Bone marrow (tissue), 2 donors: Measurements from ENCODE around the gene AFF3.
A peak's percentile ranks its signal among the peaks of the same experiment; 100 is the strongest.

ENCODE experiments used
- DNase-seq, 2 donors: peaks; one replicate each; lab custom pipeline; 2025; lab: John Stamatoyannopoulos, UW

The AFF3 gene

DNA sequence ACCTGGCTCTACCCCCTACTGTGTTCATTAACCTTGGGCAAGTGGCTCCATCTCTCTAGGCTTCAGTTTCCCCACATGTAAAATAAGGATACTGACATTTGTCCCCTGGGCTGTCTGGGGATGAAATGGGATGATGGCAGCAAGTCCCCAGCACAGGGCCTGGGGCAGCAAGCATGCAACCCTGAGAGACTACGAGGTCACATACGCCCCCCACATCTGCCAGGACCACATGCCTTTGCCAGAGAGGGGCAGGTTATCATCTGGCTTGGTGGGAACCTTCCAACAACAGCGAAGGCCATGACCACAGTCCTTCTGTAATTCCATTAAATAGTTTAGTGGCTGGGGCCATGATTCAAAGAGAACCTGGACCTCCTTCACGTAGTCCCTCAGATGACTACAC lies 506.7 kb downstream of the AFF3 start:
- no peak for DNase-seq

DNA sequence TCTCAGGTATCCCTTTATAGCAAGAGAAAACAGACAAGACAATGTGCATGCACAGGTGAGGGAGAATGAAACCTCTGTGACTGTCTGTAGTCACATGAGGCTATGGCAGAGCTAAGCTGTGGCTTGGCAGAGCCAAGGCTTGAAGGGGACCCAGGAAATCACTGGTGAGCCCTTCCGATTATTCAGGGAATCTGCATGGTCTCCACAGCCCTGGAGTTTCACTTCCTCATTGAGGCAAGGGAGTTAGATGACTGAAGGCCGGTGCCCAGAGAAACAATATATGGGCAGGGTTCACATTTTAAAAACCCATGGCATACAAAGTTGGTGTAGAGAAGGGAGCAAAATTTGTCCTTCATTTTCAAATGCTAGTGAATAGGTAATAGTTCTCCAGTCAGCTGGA lies 508.2 kb downstream of the AFF3 start:
- peak in 1 of 2 donors; percentile 4 for DNase-seq

DNA sequence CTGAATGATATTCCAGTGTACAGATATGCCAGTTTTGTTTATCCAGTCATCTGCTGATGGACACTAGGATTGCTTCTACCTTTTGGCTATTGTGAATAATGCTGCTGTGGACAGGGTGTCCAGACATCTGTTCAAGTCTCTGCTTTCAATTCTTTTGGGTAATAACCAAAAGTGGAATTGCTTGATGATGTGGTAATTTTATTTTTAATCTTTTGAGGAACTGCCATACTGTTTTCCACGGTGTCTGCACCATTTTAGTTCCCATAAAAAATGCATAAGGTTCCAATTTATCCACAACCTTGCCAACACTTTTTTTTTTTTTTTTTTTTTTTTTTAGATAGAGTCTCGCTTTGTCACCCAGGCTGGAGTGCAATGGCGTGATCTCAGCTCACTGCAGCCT lies 510.7 kb downstream of the AFF3 start:
- DNase-seq: no peak

GRCh38 chr2:99629320-99629719 lies 513.1 kb downstream of the AFF3 start:
- no peak for DNase-seq

DNA sequence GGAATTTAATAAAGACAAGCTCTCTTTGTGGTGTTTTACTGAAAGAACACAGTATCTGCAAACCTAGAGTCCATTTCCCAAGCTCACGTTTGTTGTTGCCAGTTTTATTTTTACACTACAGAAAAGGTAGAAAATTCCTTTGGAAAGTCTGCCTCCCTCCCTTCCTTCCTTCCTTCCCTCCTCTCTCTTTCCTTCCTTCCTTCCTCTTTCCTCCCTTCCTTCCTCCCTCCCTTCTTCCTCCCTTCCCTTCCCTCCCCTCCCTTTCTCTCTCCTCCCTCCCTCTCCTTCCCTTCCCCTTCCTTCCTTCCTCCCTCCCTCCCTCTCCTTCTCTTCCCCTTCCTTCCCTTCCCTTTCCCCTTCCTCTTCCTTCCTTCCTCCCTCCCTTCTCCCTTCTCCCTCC lies 516.2 kb downstream of the AFF3 start:
- DNase-seq: no peak

GRCh38 chr2:99624677-99625076 lies 517.7 kb downstream of the AFF3 start:
- DNase-seq: no peak

GRCh38 chr2:99623613-99624012 lies 518.8 kb downstream of the AFF3 start:
- no peak for DNase-seq

GRCh38 chr2:99623035-99623434 lies 519.4 kb downstream of the AFF3 start:
- DNase-seq: no peak

GRCh38 chr2:99622534-99622933 lies 519.9 kb downstream of the AFF3 start:
- no peak for DNase-seq

DNA sequence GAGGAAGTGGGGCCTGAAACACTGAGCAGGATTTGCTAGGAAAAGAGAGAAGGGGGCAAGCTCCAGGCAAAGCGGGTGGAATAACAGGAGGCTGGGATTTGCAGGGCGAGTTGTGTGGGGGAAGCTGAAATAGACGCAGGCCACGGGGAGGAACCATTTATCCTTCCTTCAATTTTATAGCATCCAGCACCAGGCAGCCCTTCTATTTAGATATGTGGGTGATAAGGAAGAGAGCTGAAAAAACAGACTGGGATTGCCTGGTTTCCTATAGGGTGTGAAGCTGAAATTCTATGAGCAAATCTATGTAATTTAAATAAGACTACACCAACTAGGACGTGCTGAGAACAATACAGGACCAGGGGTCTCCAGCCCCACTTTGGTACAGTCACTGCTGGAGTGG lies 520.6 kb downstream of the AFF3 start:
- DNase-seq: no peak

- no peak for DNase-seq
Observed at GRCh38 chr2:99621106-99621505, 521.3 kb downstream of the AFF3 start.

DNA sequence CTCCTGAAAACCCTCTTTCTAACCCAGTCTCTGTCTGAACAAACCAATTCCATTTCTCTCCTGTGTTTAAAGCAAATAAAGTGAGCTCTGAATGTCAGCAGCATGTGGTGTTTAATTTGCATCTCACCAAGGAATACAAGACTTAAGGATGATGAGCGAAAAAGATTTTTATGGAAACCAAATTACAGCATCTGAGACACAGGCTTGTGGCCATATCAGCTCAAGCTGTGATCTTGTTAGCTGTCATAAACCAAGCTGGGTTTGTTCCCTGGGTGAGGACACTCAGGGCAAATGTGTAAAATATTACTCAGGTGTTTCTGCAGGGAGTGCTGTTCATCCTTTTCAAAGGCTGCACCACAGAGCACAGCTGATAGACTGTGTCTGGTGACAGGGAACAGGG lies 523.2 kb downstream of the AFF3 start:
- DNase-seq: no peak

DNA sequence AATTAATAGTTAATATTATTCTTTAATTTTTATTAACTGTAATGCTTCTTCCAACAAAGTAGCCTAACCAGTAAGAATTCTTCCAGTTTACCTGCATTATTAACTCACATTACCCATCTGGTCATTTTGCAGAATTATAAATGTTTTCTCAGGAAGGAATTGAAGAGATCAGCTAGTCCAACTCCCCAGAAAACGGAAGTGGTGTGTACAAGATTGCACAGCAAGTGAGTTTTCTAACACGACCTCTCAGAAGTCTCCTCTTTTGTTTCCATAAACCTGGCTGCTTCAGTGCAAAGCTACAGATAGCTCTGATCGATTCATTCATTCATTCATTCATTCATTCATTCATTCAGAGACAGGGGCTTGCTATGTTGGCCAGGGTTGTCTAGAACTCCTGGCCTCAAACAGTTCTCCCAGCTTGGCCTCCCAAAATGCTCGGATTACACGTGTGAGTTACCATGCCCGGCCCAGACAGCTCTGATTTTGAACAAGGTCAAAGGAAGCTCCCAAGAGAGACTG lies 523.8 kb downstream of the AFF3 start:
- no peak for DNase-seq

DNA sequence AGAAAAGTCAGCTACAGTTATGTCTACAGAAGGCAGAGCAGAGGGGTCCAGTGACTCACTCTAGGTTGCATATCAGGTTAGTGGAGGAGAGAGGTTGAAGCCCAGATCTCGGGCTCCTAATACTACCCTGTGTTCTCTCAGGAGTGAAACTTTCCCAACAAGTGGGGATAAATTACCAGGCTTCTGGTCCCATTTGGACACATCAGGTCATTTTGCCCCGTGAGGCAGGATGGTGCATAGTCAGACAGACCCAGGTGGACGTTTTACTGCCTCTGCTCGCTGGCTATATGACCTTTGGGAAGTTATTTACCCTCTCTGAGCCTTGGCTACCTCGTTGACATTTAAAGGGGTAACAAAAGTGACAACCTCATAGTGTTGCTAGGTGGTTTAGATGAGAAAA lies 524.6 kb downstream of the AFF3 start:
- DNase-seq: no peak

GRCh38 chr2:99615247-99615771 lies 527.1 kb downstream of the AFF3 start:
- no peak for DNase-seq

DNA sequence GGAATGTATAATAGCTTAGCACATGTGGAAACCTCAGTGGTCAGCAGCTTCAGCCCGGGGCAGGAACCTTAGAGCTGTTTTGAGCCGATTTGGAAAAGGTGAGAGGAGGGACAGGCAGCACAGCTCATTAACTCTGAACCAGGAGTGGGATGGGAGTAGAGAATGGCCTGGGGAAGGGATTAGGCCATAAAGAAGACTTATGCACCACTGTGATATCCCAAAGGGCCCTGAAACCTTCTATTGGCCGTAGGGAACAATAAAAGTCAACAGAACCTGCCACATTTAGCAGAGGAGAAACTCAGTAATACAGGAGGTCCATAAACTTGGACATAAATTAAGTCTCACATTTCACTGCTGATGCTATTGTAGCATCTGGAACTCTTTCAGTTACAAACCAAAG lies 528.4 kb downstream of the AFF3 start:
- DNase-seq: no peak

DNA sequence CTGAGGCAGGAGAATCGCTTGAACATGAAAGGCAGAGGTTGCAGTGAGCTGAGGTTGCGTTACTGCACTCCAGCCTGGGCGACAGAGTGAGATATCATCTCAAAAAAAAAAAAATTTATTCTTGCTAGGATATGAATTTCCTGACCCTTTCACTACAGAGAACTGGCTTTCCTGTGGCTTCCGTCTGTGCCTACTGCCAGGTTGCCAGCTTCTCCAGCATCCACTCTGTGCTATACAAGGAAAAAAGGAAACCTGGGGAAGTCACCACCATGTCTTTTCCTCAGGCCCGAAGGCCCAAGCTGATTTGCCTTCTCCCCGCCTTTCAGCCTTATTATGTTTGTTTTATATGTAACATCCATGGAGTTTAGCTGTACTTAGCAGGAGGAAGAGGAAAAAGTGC lies 530.6 kb downstream of the AFF3 start:
- no peak for DNase-seq

DNA sequence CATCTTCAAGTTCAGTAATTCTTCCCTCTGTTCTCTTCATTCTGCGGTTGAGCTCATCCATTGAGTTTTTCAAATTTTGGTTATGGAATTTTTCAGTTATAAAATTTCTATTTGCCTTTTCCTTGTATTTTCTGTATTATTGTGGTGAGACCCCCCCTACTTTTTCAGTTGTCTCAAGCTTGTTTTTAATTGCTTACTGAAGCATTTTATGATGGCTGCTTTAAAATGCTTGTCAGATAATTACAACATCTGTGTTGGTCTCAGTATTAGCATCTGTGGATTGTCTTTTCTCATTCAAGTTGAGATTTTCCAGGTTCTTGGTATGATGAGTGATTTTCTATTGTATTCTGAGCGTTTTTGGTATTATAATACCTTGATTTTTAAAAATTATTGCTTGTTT lies 531.4 kb downstream of the AFF3 start:
- no peak for DNase-seq

- no peak for DNase-seq
Observed at GRCh38 chr2:99609851-99610381, 532.5 kb downstream of the AFF3 start.

DNA sequence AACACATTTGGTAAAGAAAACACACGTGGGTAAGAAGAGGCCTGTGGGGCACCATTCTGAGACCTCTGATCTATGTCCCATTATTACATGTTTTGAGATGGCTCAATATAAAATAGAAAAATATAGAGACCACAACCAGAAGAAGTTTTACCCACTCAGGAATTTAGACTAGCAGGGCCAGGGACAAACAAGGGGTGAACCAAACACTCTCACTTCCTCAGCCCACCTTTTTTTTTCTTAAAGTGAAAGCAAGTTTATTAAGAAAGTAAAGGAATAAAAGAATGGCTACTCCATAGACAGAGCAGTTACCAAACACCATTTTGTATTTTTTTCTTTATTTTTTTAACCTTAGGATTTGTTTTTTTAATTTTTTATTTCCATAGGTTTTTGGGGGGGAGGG lies 533.5 kb downstream of the AFF3 start:
- DNase-seq: no peak

DNA sequence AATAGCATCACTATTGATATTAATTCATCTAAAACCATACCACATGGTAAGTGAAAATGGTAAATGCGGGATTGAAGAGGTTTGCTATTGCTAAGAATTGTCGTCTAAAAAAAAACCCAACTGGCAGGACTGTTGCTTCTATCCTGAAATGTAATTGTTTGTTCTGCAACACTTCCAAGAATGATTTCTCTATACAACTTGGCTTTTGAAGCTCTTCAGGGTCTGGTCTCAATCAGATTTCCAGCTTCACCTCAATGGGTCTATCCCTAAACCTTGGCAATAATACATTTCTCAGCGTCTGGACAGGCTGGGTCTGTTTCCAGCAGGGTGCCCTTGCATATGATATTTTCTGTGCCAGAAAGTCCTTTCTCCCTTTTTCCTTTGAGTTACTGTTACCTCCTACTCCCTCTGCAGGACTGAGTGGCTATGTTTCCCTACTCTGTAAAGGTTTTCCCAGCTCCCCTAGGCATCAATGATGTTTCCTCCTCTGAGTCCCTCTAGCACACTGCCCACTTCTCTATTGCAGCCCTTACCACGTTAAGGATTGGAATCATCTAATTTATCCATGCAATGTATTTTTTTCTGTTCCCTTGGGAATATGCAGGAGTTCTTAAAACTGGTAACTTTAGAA lies 534.4 kb downstream of the AFF3 start:
- no peak for DNase-seq

GRCh38 chr2:99607454-99607853 lies 534.9 kb downstream of the AFF3 start:
- DNase-seq: no peak

DNA sequence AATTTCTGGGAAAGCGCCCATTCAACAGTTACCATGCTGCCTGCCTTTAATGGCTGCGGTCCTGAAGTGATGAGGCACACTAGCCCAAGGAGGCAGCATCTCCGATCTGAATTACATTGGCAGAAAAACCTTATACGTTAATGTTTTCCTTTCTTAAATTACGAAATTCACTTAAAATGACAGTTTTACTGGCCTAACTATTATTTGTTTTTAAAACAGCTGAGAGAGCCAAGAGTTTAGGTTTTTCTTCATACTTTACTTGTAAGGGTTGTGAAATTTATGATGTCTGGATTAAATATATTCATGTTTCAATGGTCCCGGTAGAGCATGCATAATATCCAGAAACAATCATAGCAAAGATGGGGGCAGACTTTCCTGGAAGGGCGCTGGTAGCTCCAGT lies 537.4 kb downstream of the AFF3 start:
- no peak for DNase-seq

GRCh38 chr2:99602476-99602875 lies 539.9 kb downstream of the AFF3 start:
- DNase-seq: no peak
